CD4-positive, alpha-beta T cell treated with Interleukin-10 for 1 hour (primary cell): ENCODE results near the gene ADGRL3.

ENCODE experiments used
- DNase-seq: peaks from one replicate; pipeline ENCODE4 v3.0.0-alpha.2; 2020

Gene ADGRL3

DNA sequence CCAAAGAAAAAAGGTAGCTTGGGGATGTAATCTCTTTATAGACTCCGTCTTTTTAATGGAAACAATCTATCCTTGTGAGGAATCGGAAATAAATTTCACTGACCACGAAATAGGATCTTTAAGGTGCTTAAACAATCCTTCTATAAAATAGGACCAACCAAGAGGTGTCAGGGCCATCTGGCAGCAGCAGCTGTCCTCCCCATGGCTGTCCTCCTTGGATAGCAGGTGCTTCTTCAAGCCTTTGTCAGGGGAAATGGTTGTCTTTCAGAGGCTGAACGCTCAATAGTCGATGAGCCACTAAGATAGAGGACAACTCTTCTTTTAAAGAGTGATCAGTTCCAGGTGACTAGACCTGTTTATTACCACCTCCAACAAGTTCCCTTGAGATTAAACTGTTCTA, 231.0 kb downstream of the ADGRL3 start:
- no peak for DNase-seq

DNA sequence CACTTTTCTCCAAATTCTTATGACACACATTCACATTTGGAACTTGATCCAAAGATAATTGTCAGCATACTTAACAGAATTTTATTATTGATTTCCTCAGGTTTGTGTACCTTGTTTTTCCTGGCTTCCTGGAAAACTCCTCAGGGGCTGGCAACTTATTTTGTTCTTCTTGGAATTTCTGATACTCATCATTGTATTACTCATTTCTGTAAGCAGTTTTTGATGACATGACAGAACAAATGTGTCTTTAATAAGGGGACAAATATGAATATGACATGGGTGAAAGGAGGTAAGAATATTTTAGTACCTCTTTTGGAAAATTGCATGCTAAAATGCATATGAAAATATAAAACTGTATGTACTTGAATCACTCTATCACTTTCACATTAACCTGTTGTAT, 237.8 kb downstream of the ADGRL3 start:
- no peak for DNase-seq

DNA sequence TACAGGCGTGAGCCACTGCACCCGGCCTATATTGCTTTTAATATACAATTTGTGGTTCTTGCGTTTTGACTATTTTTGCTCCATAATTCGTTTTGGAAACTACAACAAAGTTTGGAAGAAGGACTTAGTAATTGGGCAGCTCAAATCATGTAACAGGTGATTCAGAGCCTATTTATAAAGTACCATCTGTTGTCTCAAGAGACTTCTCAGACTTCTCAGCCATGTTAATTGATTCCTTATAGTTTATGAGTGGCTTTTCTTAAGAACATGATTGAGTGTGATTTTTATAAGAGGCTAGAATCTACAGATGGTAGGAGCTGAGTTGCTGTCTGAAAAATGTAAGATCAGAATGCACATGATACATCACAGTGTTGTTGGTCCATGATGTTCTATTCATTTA, 240.2 kb downstream of the ADGRL3 start:
- no peak for DNase-seq

DNA sequence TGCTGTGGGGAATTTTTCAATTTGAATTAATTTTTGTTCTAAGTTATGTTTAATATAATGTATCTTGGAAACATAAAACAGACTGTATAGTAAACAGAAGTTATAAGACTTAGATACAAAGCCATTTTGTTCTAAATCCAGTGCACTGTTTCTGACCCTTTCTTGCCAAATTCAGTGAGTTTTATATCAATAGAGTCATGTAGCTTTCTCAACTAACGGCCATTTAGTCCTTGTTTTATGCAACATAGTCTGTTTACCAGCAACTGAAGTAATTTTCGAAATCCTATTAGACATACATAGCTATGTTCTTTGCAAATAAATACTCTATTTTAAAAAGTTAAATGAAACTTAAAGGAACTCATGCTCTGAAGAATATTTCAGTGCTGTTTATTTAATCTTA, 242.8 kb downstream of the ADGRL3 start:
- DNase-seq: no peak

DNA sequence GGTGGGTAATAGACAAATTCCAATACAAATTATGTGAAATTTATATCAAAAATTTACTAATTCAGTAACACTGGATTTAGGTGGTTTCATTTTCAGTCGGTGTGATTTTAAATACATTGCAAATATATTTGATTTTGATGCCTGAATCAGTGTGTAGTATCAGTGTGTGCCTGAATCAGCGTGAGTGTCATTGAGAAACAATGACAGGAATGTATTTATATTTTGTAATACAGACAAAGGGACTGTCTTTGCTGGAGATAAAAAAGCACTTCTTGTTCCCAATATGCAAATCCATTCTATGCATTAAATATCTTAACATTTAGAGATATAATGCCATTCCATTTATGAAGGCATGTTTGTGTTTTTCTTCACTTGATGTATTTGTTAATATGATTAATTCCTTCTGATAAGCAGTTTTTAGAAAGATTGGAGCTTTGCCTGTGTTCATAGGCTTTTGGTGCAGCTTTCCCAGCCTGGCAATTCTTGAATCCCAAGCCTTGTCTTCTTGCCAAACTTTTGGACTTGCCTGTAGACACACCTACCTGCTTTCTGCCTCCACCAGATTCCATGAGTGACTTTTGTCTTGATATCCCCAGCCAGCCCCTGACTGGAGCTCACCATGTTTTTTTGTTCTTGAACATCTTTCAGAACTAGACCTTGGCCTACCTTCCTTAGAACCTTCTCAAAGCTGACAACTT, 243.8 kb downstream of the ADGRL3 start:
- DNase-seq: no peak

DNA sequence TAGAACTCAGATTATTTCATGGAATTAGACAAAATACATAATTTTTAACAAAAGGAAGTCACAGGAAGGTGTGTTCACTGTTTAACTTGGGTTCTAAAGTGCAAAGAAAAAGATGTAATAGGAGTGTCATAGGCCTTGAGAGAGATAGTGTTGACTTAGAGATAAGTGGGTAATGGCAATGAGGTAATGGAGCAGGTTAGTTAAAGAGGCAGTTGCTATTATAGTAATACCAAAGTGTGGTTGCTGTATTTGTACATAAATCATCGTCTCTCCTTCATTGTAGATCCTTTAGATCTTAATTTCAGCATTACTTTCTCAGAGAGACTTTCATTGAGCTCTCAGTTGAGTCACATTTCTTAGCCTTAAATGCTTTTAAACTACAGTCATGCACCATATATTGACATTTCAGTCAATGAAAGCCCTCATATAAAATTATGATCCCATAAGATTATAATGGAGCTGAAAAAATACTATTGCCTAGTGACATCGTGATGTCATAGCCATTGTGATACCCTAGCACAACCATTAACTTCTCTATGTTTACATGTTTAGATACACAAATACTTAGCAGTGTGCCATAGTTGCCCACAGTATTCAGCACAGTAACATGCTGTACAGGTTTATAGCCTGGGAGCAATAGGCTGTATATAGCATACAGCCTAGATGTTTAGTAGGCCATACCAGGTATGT, 245.4 kb downstream of the ADGRL3 start:
- no peak for DNase-seq

DNA sequence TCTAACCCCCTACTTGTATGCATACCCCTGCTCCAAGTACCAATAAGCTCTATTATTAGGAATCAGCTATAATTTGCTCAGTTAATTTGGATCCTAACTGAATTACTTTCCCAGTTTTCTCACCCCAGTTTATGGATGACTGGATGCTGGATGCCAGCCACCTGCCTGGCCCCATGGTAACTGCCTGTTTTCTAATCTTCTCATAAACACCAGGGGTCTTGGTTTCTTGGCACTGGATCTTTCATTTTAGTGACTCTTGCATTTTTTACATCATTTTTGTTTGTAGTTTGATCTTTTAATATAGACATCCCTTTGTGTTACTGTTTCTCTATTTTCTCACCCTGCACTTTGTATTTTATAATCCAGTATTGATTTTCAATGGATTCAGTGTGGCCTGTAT, 246.8 kb downstream of the ADGRL3 start:
- no peak for DNase-seq

DNA sequence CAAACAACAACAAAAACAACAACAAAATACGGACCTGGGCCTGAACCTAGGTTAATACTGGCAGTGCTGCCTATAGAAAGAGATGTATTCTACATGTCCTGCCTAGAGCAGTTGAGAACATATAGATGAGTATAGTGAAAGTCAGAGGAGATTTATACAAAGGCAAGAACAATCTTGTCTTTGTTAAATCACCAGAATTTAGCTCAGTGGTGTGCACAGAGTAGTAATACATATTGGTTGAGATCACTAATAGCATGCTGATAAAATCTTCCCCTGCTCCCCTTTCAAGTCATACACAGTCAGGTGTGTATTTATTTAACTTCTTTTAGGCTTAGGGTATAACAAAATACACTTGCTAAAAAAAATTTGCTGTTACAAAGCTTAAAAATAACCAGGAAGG, 247.8 kb downstream of the ADGRL3 start:
- no peak for DNase-seq

DNA sequence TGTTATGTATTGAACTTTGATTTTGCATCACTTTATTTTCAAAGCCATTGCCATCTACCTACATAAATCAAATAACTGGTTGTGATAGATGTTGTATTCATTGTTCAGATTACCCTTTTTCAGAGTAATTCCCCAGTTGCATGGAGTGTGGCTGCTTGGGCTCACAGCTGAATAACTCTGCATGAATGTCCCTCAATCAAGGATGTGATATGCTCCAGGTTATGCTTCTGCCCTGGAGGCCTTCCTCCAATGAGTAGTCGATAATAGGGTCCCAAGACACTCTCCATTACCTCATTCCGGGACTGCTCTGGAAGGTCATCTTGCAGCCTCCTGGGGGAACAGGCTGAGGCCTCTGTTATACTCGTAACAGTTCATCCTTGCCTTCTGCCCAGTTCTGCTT, 251.8 kb downstream of the ADGRL3 start:
- no peak for DNase-seq

DNA sequence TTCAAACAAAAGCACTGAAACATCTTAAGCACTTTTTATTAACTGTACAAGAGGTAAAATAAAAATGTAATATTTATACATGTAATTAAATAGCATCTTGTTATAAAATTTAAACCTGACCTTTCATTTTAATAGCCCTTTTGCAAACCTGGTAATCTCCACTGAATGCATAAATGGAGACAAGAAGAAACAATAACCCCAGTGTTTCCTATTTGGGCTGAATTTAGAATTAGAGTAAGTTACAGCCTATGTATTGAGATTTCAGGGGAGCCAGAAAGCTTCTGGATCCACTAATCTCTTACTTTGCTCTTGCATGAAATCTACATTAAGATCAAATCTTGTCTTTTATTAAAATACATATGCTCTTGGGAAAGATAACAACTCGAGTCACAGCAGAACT, 261.8 kb downstream of the ADGRL3 start:
- no peak for DNase-seq

DNA sequence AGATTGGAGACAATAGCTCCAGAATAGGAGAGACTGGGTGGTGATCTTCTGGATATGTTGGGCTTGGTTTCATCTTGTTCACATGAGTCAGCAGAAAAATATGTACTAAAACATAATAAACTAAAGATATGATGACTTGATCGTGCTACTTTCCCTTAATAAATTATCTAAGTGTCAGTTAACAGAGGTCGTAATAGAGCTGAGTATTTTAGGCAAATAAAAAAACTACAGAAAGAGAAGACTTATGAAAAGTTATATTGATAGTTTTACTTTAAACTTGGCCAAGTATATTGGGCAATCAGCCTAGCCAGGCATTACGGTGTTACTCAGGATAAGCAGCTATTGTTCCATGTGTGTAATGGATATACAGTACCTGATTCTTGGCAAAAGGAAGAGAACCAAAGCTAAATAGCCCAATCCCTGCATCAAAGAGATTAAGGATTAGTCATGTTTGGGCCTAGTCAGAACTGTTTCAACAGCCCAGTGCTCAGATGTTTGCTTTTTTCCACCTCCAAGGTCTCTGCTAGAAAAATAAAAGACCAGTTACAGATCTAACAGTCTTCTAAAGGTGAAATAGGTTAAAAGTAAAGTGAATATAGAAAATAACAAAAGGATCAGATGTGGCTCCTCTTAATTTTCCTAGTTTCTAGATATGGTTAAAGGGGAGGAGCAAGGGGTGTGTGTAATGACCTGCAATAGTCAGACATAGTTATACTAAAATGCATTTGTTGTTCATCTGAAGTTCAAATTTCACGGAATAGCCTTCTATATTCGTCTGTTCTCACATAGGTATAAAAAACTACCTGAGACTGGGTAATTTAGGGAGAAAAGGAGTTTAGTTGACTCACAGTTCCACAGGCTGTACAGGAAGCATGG, 262.6 kb downstream of the ADGRL3 start:
- DNase-seq: no peak

DNA sequence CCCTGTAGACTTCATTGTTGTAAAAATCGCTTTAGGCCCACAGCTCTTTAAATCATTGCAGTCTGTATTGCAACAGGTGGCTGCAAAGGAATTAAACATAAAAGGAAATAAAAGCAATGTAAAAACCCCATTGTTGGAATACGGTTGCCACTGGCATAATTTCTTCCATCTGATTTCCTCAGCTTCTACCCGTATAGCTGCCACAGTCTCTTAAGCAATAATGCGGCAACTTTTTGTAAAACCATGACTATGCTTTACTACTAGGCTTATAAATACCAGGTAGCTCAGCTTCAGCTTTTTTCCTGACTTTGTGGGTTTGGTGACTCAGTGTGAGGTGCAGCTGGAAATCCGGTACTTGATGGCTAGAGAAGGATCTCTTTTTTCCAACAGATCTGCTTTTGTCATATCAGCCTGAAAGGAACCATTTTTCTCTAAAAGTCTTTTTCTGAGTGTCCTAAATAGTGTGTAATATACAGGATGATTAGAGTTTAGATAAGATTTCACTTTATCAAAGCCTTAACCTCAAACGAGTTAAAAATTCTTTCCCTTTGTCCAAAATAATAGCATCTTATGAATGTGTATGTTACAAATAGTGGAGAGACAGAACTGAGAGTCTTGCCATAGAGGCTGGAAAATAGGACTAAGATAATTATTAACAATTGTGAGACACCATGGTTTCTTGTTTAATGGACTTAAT, 268.0 kb downstream of the ADGRL3 start:
- no peak for DNase-seq

DNA sequence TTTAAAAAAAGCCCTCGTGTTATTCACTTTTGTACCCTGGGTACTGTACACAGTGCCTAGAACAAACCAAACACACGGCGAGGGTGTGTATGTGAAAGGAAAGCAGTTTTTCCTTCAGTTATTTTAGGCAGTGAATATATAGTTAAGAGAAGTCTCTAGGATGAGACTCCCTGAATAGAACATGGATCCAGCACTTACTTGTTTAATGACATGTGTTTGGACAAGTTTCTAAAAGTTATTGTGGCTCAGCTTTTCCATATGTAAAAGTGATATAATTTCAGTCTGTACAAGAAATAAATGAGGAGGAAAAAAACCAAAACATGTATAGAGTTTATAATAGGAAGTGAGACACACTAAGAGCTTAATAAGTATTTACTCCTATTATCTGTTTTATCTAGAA, 273.2 kb downstream of the ADGRL3 start:
- no peak for DNase-seq

DNA sequence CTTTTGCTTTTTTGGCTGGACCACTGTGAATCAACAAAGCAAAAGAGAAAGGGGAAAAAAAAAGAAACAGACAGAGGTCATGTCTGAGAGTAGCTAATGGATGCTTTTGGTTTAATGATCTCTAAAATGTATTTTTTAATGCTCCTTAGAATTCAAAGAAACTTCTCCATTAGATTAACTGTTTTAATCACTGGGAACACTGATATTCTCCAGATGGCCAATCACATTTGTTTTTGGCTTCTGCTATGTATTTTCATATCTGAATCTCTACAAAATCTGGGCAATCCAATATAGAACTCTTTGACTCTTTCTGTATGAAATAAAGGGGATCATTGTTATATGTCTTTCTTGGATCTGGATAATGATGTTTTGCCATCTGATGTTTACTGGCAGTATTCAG, 278.2 kb downstream of the ADGRL3 start:
- no peak for DNase-seq

DNA sequence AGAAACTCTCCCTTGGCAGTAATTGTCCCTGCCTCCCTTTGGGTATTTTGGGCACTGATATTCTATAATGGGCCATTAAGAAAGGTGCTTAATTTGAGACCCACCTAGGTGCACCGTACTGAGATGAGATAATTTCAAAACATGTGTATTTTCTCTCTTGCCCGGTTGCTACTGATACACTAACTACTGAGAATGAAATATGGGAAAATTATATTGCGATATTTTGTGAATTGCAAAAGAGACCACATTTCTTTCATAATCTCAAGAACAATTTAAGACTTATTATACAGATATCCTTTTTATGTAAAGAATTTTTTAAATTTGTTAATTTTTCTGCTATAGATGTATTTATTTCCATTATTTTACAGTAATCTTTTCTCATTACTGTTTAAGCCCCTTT, 284.9 kb downstream of the ADGRL3 start:
- DNase-seq: no peak

DNA sequence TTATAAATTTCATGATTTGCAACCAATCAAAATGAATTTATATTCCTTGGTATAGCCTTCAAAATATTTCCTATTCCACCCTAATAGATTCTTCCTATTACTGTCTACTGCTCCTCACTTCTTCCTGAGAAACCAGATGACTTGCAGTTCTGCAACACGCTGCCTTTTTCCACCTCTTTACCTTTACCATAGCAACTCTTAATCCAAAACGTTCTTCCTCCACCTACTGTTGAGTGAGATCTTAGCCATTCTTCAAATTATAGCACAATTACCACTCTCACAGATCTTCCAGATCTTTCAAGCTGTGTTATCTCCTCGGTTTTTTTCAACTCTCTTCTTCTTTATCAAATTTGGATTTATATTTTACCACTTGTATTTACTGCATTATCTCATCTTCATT, 289.8 kb downstream of the ADGRL3 start:
- DNase-seq: no peak

DNA sequence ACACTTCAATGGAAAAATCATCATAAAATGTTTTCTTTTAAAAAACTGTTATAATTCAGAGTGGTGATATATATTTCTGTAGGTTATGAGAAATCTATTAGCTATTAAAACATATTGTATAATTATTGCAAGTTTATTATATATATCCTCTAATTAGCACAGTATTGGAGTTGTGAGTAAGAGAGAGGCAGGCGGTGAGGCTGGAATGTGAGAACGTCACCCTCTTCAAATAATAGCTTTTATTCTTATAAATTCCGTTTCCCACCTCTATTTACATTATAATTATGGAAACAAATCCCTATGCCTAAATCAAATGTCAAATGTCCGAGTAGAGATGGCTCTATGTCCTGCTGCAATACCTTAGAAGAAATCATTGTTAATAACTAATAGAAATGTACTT, 292.9 kb downstream of the ADGRL3 start:
- DNase-seq: no peak

DNA sequence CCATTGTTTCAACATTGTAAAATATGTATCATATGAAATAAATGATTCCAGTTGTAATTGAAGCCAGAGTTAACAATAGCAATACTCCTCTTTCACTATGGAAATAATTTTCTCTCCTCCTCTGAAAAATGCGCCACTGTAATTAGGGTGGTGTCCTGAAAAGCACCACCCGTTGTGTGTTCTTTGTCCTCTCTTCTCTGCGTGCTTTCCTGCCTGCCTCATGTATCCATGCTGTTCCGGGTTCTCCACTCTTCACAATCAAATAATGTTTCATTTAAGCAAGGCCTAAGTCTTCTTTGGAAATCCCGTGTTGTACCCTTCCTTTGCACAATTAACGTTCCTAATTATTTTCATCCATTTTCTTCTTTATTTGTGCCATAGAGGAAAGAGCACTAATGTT, 293.3 kb downstream of the ADGRL3 start:
- DNase-seq: no peak

DNA sequence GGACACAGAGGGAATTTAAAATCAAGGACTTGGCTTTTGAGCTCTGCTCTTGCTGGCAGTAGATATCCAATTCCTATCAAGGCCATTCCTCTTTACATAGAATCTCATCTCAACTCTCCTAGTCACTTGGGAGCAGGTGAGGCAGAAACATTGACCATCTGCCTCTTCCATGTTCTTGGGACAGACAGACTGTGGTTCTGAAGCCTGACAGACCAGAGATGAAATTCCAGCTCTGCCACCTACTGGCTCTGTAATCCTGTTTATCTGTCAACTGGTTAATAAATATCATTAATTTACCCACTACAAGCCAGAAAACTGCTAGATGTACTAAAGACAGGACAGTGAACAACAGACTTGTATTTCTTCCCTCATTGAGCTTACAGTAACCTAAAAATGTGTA, 300.8 kb downstream of the ADGRL3 start:
- DNase-seq: no peak

DNA sequence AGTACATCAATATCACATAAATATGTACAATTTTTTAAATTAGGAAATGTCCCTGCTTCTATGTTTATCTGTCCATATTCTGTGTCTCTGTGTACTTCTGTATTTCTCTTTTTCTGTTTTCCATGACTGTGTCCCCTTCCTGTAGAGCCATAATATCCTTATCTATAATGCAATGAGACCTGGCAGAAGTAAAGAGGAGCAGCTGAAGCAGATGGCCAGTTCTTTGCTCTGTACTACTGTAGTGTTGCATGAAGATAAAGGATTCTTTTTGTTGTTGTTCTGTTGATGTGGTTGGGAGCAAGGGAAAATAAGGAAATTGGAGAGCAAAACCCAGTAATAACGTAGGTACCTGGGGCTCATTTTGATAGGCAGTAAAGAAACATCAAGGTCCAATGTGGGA, 301.7 kb downstream of the ADGRL3 start:
- no peak for DNase-seq

DNA sequence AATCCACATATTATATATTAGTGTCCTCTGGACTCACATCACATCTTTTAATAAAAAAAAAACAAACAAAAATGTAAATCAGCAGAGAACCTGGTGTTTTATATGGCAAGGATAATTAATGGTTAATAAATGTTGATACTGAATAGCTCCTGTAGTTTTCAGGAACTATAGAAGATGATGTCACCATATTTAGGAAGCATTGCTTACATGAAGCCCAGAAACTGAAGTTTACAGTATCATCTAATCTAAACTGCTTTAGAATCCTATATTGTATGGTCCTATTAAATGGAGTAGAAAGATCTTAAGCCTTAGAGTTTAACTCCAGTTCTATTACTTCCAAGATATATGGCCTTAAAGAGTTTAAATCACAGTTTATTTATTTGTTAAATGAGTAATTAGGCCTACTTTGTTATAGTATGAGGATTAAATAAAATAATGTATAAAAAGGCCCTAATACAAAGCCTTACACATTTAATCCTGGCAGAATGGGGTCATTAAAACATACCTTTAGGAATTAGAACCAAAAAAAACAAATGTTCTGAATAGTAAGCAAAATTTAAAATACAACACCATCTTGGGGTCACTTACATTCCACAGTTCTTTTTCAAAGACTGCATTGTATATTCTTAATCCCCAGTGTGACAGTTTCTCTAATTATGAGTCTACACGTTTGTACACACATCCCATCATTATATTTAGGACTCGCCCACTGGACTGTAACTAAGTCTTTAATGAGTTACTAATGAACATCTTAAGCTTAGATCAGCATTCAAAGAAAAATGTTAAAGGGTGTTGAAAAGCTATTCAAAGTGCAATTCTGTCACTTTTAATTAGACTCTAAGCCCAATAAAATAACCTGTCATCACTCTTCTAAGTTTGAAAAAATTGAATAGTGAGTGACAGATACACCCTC, 305.9 kb downstream of the ADGRL3 start:
- no peak for DNase-seq

DNA sequence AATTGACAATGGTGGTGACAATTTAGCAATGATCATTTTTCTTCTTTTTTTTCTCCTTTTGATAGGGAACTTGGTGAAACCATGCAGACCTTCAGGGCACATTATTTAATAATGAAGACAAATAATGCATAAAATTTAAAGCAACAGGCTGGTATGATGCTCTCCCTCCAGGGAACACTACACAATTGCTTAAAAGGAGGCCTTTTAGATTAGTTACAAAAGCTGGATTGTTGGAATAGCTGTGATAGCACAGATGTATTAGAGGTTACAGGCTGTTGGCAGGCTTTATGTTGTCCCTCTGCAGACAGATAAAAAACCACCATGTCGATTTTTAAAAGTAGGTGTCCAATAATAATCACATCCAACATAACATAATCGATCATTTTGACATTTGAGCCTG, 307.0 kb downstream of the ADGRL3 start:
- no peak for DNase-seq
